Thymus (tissue), 11 donors: ENCODE data around the gene SPATA21. TPM values are rescaled to one million over a fixed set of nuclear protein-coding genes. Genes with fewer than 3 reads are reported as not detected.

Experiments
- DNase-seq, 9 donors: peaks; one replicate each; pipeline ENCODE4 v3.0.0-alpha.2; 2013; ENCODE audit warnings: low spot score in 9 of 9, low read depth in 6 of 9, missing footprints in 1 of 9
- H3K27ac ChIP-seq, 2 donors: one replicate each; pipeline ENCODE4 v1.5.1; 2013; ENCODE audit warnings: control low read depth in 1 of 2, low read depth in 1 of 2, low read length in 1 of 2, mild to moderate bottlenecking in 1 of 2, moderate library complexity in 1 of 2
- H3K27me3 ChIP-seq, 2 donors: one replicate each; pipeline ENCODE4 v1.5.1; 2013; ENCODE audit warnings: low read length in 1 of 2; ENCODE audit not compliant: control insufficient read depth in 2 of 2, insufficient read depth in 1 of 2
- H3K36me3 ChIP-seq, 2 donors: one replicate each; pipeline ENCODE4 v1.5.1; 2013; ENCODE audit warnings: low read length in 1 of 2, mild to moderate bottlenecking in 1 of 2, moderate library complexity in 1 of 2; ENCODE audit not compliant: control insufficient read depth in 2 of 2, insufficient read depth in 2 of 2
- H3K4me1 ChIP-seq, 2 donors: one replicate each; pipeline ENCODE4 v1.5.1; 2013; ENCODE audit warnings: low read length in 2 of 2; ENCODE audit not compliant: control insufficient read depth in 2 of 2, insufficient read depth in 2 of 2
- H3K4me3 ChIP-seq, 2 donors: one replicate each; pipeline ENCODE4 v1.5.1; 2013; ENCODE audit warnings: low read length in 2 of 2, control low read depth in 1 of 2, mild to moderate bottlenecking in 1 of 2
- H3K9me3 ChIP-seq, 2 donors: one replicate each; pipeline ENCODE4 v1.5.1; 2013; ENCODE audit warnings: low read length in 1 of 2, mild to moderate bottlenecking in 1 of 2; ENCODE audit not compliant: control insufficient read depth in 2 of 2, insufficient read depth in 1 of 2
- WGBS: extraction: QIAGEN DNeasy Blood & Tissue Kit; methylation state at CpG from one replicate; pipeline ENCODE4 v1.1.7; 2013; 5-methylcytosine and 5-hydroxymethylcytosine counted together
- polyA plus RNA-seq: library from polyadenylated mRNA; stranded (reverse); fragments of 200-250 nt; gene quantifications from one replicate; pipeline ENCODE4 v1.2.3, GENCODE V29; 2013
- total RNA-seq: library from RNA; stranded (reverse); fragments of 120-200 nt; gene quantifications from one replicate; pipeline ENCODE4 v1.2.4, GENCODE V29; 2013
- donor health status: healthy.

The SPATA21 gene
- total and polyA plus RNA-seq, 2 donors, result 0.25 TPM; not detected in 1

- Histone ChIP-seq H3K36me3 (no peaks in the 10 kb centered on the region), H3K4me1 (peaks cover 0 to 15% of the 10 kb centered on the region in 2 donors), H3K27ac (peak overlapping the region; percentile 90 to 94), H3K4me3 (peak overlapping the region; percentile 87 to 96), H3K27me3 (no peaks in the 10 kb centered on the region), H3K9me3 (no peaks in the 10 kb centered on the region)
- DNase-seq, result peak in 5 of 9 donors; percentile 18 to 66 (median 26)
- under 1% methylated on average over 20 of the region's 20 CpGs for WGBS
These were observed 85.7 kb downstream of the SPATA21 start for GRCh38 chr1:16351456-16351993.

DNA sequence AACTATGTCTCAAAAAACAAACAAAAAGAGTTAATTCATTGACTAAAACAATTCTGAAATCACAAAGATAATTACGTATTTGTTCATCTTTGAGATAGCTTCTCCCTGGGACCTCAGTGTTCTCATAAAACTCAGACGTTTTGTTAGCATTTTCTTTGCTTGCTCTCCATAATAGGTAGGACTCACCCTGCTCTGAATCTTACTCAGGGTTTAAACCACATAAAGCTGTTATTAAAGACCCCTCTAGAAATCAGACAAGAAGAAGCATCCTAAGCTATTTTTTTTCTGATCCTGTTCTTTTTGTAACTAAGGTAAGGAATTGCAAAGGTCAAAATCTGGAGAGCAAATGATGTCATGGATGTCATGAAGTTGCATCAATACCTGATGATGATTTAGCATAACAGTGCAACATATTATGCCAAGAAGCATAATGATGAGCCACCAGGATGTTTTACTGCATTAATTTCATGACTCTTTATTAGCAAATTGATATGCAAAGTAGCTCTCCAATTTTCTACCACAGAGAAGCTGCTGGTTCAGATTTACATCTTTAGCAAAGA is 87.3 kb downstream of the SPATA21 start:
- Histone ChIP-seq H3K36me3 (no peaks in the 10 kb centered on the region), H3K4me1 (peaks cover 0 to 15% of the 10 kb centered on the region in 2 donors), H3K9me3 (no peaks in the 10 kb centered on the region), H3K4me3 (no peak overlapping the region), H3K27me3 (no peaks in the 10 kb centered on the region), H3K27ac (no peak overlapping the region)
- WGBS, result 90% methylated on average over 2 of the region's 2 CpGs
- DNase-seq, result no peak

Other genes starting within 250 kb of the SPATA21 start
- 2.2 TPM for gene ARHGEF19, start 224.8 kb downstream of the SPATA21 start, total RNA-seq
- 9.6 TPM for gene ARHGEF19, start 224.8 kb downstream of the SPATA21 start, polyA plus RNA-seq
- gene CPLANE2, start 200.2 kb downstream of the SPATA21 start, total RNA-seq, result 4.2 TPM
- gene CPLANE2, start 200.2 kb downstream of the SPATA21 start, polyA plus RNA-seq, result 4.0 TPM
- 12.4 TPM for gene FBXO42, start 84.9 kb downstream of the SPATA21 start, total RNA-seq
- 20.8 TPM for gene FBXO42, start 84.9 kb downstream of the SPATA21 start, polyA plus RNA-seq
- 46.5 TPM for gene SZRD1, start 70.2 kb downstream of the SPATA21 start, total RNA-seq
- 50.8 TPM for gene SZRD1, start 70.2 kb downstream of the SPATA21 start, polyA plus RNA-seq
- gene NECAP2, start 3.3 kb upstream of the SPATA21 start, total RNA-seq, result 97.7 TPM
- gene NECAP2, start 3.3 kb upstream of the SPATA21 start, polyA plus RNA-seq, result 91.7 TPM
- gene RNU1-1, start 76.9 kb upstream of the SPATA21 start, total RNA-seq, result 17,380 TPM
- not detected for gene RNU1-1, start 76.9 kb upstream of the SPATA21 start, polyA plus RNA-seq
- 7.2 TPM for gene NBPF1, start 176.1 kb upstream of the SPATA21 start, total RNA-seq
- gene NBPF1, start 176.1 kb upstream of the SPATA21 start, polyA plus RNA-seq, result 5.1 TPM
- gene RNU1-3, start 229.5 kb upstream of the SPATA21 start, total RNA-seq, result 17,380 TPM
- not detected for gene RNU1-3, start 229.5 kb upstream of the SPATA21 start, polyA plus RNA-seq